ENCODE measurements around the gene EEF1G.
A peak's percentile ranks its signal among the peaks of the same experiment; 100 is the strongest.

EEF1G gene

DNA sequence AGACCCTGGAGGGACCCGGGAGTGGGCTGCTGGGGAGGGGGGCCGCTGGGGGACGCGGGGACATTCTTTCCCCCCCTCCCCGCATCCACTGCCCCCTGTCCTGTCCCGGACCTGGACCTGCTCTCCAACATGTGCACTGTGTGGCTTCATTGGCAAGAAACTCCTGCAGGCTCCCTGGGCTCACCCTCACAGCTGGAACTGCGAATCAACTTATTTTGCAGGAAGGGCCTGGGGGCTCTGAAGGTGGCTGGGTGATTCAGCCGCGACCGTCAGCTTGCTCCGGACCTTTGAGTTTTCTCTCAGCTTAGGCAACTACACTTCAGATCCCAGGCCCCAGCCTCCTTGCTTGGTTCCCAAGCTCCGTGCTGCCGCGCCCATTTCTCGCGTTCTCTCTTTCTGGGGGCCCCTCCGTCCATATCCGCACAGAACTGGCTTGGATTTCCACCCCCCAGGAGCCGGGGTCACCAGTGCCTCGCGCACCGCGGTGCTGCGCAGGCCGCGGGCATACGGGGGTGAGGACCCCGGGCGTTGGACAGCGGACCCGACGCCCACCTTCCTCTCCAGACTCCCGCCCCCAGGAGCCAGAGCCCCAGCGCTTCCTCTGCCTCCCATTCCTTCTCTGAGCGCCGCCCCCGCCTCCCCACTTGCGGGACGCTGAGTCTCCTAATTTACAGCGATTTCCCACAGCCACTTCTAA, 26.6 kb downstream of the EEF1G start:
- no peak for DNase-seq (ENCODE audit: low spot score)
- TF ChIP-seq, protein P1, sequence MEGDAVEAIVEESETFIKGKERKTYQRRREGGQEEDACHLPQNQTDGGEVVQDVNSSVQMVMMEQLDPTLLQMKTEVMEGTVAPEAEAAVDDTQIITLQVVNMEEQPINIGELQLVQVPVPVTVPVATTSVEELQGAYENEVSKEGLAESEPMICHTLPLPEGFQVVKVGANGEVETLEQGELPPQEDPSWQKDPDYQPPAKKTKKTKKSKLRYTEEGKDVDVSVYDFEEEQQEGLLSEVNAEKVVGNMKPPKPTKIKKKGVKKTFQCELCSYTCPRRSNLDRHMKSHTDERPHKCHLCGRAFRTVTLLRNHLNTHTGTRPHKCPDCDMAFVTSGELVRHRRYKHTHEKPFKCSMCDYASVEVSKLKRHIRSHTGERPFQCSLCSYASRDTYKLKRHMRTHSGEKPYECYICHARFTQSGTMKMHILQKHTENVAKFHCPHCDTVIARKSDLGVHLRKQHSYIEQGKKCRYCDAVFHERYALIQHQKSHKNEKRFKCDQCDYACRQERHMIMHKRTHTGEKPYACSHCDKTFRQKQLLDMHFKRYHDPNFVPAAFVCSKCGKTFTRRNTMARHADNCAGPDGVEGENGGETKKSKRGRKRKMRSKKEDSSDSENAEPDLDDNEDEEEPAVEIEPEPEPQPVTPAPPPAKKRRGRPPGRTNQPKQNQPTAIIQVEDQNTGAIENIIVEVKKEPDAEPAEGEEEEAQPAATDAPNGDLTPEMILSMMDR (IDR thresholded peaks at IDR 0.05; ENCODE audit: borderline replicate concordance, control extremely low read depth, extremely low read depth, insufficient read depth, missing control alignments) = no peak
- in situ Hi-C loops (cut with MboI; ENCODE audit: low sequenced_read_pairs, unreplicated experiment) = no loop called here

DNA sequence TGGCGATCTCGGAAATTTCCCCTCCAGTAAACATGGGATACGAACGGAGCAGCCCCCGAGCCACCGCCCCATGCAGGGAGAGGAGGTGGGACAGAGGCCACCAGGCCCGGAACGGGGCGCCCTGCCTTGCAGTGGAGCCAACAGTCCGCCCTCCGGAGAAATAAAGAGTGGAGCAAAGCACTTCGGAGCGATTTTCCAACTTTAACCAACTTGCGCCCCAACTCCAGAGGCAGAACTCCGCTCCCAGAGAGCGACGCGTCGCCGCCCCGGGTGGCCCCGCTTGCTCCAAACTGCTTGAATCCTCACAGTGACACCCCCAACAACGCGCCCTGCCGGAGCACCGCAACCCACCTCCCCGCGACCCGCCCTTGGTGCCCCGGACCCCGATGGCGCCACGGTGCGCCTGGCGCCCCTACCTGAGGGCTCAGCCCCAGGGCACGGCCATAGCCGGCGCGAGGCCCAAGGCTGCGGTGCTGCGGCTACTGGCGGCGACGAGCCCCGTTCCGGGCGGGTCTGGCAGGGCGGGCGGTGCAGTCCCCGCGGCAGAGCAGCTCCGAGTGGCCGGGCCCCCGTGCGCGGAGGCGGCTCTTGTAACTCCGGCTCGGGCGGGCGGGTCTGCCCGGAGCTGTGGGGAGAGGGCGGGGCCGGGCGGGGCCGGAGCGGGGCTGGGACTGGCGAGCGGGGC, 27.3 kb downstream of the EEF1G start, which contains the start of gene AHNAK:
AHNAK (minus strand) TSS at position 563 of the 685 bp plus-strand sequence. CDS start 10,708 bp downstream, outside the sequence.
- in situ Hi-C loops (cut with MboI; ENCODE audit: low sequenced_read_pairs, unreplicated experiment) = no loop called here
- TF ChIP-seq, protein P1 (IDR thresholded peaks at IDR 0.05; ENCODE audit: borderline replicate concordance, control extremely low read depth, extremely low read depth, insufficient read depth, missing control alignments) = no peak
- DNase-seq (ENCODE audit: low spot score) = peak; percentile 79

DNA sequence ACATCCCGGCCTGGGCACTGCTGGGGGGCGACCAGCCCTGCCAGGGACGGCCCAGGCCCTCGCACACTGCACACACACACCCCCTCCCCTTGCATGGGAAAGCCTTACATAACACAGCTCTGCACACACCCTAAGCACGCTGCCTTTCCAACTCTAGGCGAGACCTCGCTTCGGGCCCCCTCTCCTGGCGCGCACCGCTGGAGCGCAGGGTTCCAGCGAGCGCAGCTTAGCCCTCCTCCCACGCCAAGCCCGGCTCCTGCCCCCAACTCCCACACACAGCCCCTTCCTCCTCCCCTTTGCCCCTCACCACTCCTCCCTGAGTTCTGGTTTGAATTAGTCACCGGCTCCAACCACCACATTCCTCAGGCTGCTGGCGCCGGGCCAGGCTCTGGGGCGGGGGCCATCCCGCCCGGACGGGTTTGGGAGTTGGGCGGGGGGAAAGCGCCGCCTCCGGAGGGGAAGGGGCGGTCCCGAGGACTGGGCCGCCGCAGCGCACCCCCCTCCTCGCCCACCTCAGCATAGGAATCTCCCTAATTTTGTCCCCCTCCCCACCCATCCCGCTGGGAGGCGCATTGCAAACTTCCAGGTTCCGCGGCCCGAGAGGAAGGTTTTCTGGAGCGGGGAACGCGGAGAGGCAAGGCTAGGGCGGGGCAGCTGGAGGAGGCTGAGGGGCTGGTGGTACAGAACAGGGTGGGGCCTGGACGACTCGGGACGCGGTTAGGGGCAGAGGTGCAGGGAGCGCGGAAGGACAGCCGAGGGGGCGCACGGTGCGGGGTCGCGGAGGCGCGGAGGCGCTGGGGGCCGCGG, 28.1 kb downstream of the EEF1G start:
- DNase-seq (ENCODE audit: low spot score) = no peak
- in situ Hi-C loops (cut with MboI; ENCODE audit: low sequenced_read_pairs, unreplicated experiment) = no loop called here
- TF ChIP-seq, protein P1 (IDR thresholded peaks at IDR 0.05; ENCODE audit: borderline replicate concordance, control extremely low read depth, extremely low read depth, insufficient read depth, missing control alignments) = no peak

DNA sequence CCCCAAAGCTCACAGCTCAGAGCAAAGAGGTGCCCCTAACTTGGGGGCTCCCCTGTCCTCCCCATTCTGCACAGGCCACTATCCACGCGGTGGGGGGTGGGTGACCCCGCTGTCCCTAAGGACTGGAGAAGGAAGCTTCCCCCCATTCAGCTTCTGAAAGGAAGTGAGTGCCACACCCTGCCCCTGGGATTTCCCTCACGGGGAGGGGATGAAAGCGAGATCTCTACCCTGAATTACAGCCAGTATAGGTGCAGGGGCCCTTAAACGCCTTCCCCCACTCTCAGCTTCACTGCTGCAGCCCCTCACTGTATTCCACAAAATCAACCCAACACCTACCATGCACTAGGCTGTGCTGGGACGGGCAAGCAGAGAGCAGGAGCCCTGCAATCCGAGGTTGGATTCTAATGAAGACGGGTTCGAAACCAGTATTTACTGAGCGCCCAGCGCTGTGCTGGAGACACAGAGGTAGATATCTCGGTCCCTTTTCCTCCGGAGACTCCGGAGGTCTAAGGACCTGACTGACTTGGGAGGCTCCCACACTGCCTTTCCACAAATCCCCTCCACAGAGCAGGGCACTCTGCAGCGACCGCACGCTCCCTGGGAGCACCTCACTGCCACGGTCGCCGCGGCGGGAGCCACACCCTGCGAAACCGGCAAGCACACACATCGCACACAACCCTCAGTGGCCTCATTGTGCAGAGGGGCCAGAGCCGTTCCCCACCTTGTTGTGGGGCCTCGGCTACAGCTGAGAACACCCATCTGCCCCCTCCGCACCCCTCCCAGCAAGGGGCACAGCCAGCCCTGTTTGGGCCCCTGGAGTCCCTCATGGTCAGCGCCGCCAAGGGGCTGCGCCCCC, 28.9 kb downstream of the EEF1G start:
- in situ Hi-C loops (cut with MboI; ENCODE audit: low sequenced_read_pairs, unreplicated experiment) = no loop called here
- TF ChIP-seq, protein P1 (IDR thresholded peaks at IDR 0.05; ENCODE audit: borderline replicate concordance, control extremely low read depth, extremely low read depth, insufficient read depth, missing control alignments) = no peak
- no peak for DNase-seq (ENCODE audit: low spot score)

DNA sequence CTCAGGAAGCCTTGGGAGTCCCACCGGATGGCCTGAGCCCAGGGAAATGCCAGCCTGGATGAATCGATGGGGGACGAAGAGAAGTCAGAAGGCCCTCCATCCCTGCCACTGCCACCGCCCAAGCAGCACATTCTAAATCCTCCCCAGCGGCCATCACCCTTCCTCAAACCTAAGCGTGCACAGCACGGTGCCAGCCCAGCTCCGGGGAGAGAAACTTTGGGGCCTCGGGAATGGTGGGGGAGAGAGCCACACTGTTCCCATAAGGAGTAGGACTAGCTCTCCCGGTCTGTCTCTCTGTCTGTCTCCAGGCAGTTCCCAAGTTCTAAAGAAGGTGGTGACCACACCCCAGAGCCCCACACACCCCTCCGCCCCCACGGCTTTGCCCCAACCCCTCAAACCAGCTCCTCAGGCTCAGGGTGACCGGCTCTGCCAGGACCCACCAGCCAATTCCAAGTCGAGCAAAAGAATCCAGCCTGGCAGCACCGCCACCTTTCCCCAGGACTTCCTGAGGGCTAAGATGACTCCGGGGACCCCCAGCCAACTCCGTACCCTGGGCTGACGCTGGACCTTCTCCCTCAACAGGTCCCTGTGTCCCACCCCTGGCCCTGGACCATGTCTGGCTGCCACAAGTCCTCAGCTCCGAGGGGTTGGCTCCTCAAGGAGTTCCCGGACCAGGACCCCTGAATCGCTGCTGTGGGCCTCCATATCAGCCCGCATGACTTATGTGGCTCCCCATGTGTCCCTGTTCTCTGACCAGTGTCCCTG, 29.8 kb downstream of the EEF1G start:
- DNase-seq (ENCODE audit: low spot score) = no peak
- in situ Hi-C loops (cut with MboI; ENCODE audit: low sequenced_read_pairs, unreplicated experiment) = no loop called here
- TF ChIP-seq, protein P1 (IDR thresholded peaks at IDR 0.05; ENCODE audit: borderline replicate concordance, control extremely low read depth, extremely low read depth, insufficient read depth, missing control alignments) = no peak

Data from GM13976 (cell line).